Left renal pelvis (tissue), 4 donors: ENCODE data around the gene ABLIM2. TPM values are rescaled to one million over a fixed set of nuclear protein-coding genes. Genes with fewer than 3 reads are reported as not detected.
A peak's percentile ranks its signal among the peaks of the same experiment; 100 is the strongest.

ENCODE experiments used
- DNase-seq, 4 donors: peaks; one replicate each; pipeline ENCODE4 v3.0.0-alpha.2; 2013; ENCODE audit warnings: low read depth in 4 of 4, low spot score in 3 of 4
- polyA plus RNA-seq, 4 donors: library from polyadenylated mRNA; unstranded; fragments of 120-200 nt; gene quantifications; one replicate each; pipeline ENCODE4 v1.2.1, GENCODE V29; 2013; ENCODE audit not compliant: insufficient read length in 4 of 4

ABLIM2 gene
- polyA plus RNA-seq, 4 donors: 1.8 to 7.0 (median 6.1) TPM

- DNase-seq: no peak
These were observed 186.6 kb downstream of the ABLIM2 start for GRCh38 chr4:7971881-7972500.

- DNase-seq: no peak
These were observed 187.4 kb downstream of the ABLIM2 start for GRCh38 chr4:7971159-7971631.

DNA sequence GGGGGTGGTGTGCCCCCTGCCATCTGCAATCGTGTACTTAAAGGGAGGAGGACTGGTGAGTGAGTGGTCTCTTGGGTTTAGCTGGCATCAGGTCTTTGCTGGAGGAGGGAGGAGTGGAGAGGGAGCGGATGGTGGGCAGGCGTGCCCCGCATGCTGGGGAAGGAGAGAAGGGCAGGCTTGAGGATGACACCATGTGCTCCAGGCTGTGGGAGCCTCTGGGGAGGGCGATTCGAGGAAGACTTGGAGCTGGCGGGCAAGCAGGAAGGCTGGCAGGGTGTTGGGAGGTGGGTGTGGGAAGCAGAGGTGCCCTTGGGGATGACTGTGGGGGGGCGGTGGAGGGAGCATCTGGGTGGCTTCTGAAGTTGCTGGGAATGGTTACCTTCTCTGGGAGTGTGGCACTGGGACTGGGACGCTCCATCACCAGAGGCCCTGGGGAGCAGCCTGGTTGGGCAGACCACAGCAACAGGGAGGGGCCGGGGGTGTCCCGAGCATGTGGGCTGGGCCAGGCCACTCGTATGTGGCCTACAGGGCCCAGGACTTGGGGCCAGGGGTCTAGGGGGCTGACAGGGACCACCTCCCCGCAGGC, 188.2 kb downstream of the ABLIM2 start:
- no peak for DNase-seq

DNA sequence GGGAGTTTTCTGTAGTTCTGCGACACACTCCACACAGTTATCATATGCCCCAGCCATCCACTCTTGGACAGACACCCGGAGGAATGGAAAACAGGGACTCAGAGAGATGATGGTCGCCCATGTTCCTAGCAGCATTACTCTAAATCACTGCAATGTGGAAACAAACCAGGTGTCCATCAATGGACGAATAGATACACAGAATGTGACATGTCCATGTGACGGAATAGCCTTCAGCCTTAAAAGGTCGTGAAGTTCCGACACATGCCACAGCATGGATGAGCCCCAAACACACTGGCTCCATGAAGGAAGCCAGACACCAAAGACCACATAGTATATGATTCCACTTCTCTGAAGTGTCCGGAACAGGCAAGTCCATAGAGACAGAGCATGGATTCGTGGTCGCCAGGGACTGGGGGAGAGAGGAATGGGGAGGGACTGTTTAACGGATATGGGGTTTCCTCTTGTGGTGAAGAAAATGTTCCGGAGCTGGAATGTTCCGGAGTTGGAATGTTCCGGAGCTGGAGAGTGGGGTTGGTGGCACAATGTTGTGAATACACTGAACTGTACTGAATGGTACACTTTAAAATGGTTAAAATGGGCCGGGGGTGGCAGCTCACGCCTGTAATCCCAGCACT, 190.2 kb downstream of the ABLIM2 start:
- no peak for DNase-seq

- DNase-seq: no peak
These were observed 190.9 kb downstream of the ABLIM2 start for GRCh38 chr4:7967501-7968261.

DNA sequence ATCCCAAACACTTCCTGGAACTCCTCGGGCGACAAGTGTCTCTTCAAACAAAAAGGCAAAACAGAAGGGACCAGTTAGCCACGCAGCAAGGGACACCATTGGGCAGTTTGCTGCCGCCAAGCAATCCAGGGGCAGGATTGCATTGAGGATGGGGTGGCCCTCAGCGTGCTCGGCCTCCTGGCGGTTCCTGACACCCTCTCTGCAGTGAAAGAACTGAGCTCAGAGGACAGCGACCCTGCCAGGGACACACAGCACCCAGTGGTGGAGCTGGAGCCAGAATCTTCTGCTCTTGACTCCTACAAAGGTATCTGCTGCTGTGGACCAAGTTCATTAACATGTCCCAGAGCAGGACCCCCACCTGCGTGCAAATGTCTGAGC, 191.6 kb downstream of the ABLIM2 start:
- DNase-seq: no peak

- DNase-seq: no peak
These were observed 192.1 kb downstream of the ABLIM2 start for GRCh38 chr4:7966281-7967062.

GRCh38 chr4:7964890-7965662, 193.5 kb downstream of the ABLIM2 start:
- no peak for DNase-seq

GRCh38 chr4:7964459-7964858, 194.2 kb downstream of the ABLIM2 start:
- no peak for DNase-seq

DNA sequence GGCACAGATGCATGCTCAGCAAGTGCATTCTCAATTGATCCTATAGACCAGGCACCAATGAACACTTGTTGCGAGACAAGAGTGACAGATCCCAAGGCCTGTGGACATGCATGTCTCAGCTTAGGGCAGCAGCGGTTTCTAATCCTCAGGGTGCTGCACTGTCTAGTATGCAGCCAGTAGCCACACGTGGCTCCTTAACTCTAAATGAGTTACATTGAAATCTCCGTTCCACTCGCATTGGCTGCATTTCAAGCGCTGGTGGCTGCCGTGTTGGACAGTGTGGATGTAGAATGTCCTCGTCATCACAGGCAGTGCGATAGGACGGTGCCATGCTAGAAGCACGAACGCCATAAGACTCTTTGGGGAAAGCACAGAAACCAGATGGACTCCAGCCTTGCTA, 194.9 kb downstream of the ABLIM2 start:
- DNase-seq: no peak

DNA sequence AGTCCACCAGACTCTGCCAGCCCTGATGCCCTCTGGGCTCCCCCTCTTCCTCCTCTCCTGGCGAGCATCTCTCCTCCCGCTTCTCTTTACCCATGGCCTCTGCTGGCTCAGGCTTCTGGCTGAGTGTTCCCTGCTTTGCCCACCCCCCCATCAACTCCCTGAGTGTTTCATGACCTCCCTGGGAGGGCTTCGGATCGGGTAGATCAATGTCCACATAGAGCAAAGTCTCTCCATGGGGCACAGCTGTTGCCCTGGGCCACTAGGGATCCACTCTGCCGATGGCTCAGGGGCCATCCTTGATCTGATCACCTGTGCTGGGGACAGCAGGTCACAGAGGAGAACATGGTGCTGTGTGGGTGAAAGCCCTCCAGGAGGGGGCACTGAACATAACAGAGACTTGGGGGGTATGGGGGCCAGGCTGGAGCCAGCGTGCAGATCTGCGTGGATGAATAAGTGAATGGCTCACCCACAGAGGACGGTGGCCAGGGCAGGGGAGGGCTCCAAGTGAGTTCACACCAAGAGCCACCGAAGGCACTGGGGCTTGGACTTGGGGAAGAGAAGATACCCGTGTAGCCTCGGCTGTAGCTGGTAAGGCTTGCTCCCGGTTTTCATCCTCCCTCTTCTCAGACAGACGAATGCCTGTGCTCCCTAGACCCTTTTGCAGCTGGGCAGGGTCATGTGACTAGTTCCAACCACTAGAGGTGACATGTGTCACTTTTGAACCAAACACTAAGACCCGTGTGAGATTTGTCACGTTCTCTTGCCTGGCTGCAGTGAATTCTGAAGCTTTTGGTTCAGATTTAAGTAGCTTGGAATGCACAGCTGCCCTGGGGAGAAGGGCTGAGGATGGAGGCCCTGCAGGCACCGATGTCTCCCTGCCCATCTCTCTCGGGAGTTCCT, 195.8 kb downstream of the ABLIM2 start:
- no peak for DNase-seq

- peak in 3 of 4 donors; percentile 66 to 77 (median 75) for DNase-seq
These were observed 197.6 kb downstream of the ABLIM2 start for GRCh38 chr4:7960790-7961655.

DNA sequence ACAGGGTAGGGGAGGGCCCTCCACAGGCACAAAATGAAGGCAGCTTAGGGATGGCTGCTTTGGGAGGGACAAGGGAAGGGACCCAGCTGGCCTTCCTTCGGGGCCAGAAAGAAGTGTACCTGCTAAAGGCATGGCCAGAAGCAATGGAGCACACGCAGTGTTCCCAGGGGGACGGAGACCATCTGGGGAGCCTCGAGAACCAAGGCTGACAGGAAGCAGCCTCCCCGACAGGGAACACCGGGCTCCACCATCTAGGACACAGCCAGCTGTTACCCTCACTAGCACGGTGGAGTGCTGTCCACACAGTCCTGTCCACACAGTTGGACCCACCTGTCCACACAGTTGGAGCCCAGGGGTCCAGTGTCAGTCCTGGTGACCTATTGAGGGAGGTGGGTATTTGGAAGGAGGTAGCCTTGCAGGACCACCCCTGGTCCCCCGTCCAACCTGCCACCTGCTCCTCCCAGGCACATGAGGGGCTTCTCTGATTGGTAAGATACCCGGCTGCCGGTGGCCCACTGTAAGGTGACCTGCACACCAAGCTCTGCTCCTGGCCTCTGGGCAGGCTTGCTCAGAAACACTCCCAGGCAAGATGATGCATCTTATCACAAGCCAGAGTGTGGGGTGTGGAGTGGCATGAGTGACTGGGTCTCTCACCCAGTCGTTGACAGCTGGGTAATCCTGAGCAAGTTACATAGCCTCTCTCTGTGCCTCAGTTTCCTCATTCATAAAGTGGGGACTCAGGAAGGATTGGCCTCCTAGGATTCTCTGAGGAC, 198.4 kb downstream of the ABLIM2 start:
- no peak for DNase-seq

GRCh38 chr4:7959078-7959477, 199.5 kb downstream of the ABLIM2 start:
- no peak for DNase-seq

DNA sequence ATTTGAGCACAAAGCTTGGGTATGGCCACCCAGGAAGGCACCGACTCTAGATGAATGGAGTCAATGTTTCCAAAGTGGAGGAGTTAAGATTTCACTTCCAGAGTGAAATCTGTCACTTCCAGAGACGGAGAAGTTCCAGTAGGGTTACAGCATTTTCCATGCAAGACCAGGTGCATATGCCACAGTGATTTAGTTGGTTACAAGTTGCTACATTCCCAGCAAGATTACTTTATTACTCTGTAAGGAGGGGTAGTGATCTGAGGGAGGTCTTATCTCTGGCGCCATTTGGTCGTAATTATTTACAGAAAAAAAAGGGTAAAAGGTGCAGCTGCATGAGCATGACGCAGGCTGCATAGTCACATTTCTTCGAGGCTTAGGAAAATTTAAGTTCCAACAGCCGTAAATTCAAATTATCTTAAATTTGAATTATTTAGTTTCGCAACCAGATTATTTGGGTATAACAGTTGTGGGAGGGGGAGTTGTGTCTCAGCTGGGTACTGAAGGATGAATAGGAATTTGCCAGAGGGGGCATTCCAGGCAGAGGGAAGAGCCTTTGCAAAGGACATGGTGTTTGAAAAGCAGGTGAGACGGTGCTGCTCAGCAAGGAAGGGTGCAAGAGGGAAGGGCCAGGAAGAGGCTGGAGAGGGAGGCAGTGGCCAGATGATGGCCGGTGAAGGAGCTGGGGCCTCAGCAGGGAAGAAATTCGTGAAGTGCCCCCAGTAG, 201.5 kb downstream of the ABLIM2 start:
- DNase-seq: no peak

DNA sequence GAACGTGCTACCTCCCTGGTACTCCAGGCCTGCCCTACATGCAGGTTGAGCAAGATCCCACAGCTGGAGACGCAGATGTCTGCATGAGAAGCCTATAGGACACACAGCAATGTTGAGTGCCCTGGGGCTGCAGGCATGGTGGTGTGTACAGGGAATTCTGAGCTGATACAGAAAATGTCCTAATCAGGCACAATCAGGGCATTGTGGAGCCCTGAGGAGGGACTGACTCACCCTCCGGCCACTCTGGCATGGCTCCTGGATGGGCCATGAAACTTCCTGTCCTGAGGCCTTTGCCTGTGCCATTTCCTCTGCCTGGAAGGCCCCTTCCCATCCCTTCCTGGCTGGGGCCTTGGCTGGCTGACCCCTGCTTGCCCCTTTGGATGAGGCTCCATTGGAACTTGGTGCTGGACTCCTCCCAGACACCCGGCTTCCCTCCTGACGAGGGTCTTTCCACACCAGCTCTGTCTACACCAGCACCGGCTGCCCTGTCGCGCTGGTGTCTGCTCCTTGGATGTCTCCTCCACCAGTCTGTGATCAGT, 202.3 kb downstream of the ABLIM2 start:
- DNase-seq: no peak
